AG10803 (cell line): ENCODE measurements around the gene SH3YL1.

Experiments
- DNase-seq: peaks from one replicate; pipeline ENCODE4 v3.0.0; 2010; ENCODE audit warnings: low read depth
- H3K4me3 ChIP-seq: 2 replicates; pipeline ENCODE4 v1.5.1; 2011; ENCODE audit warnings: mild to moderate bottlenecking, low read length, control low read depth
- CTCF ChIP-seq: conservative IDR thresholded peaks from 2 replicates; pipeline ENCODE4 v1.5.1; 2011; ENCODE audit warnings: mild to moderate bottlenecking, low read length, control low read depth, inconsistent platforms

Gene SH3YL1

GRCh38 chr2:280650-281110 is 16.8 kb upstream of the SH3YL1 start:
- no peak for TF ChIP-seq CTCF
- no peak for DNase-seq
- H3K4me3 ChIP-seq = no peak overlapping the region

- DNase-seq = no peak
- TF ChIP-seq CTCF = no peak
- no peak overlapping the region for H3K4me3 ChIP-seq
These were observed 16.3 kb upstream of the SH3YL1 start for GRCh38 chr2:279956-280649.

- no peak for DNase-seq
- H3K4me3 ChIP-seq = no peak overlapping the region
- TF ChIP-seq CTCF = no peak
These were observed 15.5 kb upstream of the SH3YL1 start for GRCh38 chr2:279366-279765.

- DNase-seq = no peak
- no peak overlapping the region for H3K4me3 ChIP-seq
- TF ChIP-seq CTCF = no peak
These were observed 15.1 kb upstream of the SH3YL1 start for GRCh38 chr2:278927-279320.

- DNase-seq = no peak
- no peak for TF ChIP-seq CTCF
- no peak overlapping the region for H3K4me3 ChIP-seq
These were observed 14.6 kb upstream of the SH3YL1 start for GRCh38 chr2:278312-278926.

- no peak for DNase-seq
- no peak overlapping the region for H3K4me3 ChIP-seq
- TF ChIP-seq CTCF = no peak
These were observed 11.6 kb upstream of the SH3YL1 start for GRCh38 chr2:275466-275865.

- no peak for TF ChIP-seq CTCF
- no peak for DNase-seq
- H3K4me3 ChIP-seq = no peak overlapping the region
These were observed 10.7 kb upstream of the SH3YL1 start for GRCh38 chr2:274503-274902.
